NCI-H2081 treated with DMSO at 0.1 percent for 48 hours (cell line): ENCODE results near the gene TPGS2.
"Not testable (repeated sequence)": the region's sequence is repeated elsewhere in the genome, so short reads cannot be mapped to it uniquely, and the experiment has no call there.

Source experiments
- DNase-seq: peaks from one replicate; lab custom pipeline; 2025; lab: John Stamatoyannopoulos, UW

TPGS2 gene

DNA sequence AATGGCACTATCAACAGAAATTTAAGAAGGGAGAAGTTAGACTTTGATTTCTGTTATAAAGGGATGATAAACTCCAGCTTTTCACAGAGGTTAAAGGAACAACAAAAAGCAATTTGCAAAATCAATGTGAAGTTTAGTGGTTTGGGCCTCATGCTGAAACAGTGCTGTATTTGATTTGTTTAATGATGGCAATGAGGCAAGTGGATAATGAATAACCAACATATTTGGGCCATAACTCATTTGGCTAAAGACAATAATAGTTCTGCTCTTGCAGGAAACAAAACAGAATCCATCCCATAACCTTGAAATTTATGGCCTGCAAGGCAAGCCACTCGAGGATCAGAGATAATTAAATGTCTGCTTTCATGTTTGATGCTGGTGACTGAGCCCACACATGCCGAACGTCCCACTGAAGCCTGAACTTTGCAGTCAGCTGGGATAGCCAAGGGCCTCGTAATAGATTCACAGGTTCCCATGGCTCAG is 56.5 kb downstream of the TPGS2 start:
- DNase-seq, result no peak

DNA sequence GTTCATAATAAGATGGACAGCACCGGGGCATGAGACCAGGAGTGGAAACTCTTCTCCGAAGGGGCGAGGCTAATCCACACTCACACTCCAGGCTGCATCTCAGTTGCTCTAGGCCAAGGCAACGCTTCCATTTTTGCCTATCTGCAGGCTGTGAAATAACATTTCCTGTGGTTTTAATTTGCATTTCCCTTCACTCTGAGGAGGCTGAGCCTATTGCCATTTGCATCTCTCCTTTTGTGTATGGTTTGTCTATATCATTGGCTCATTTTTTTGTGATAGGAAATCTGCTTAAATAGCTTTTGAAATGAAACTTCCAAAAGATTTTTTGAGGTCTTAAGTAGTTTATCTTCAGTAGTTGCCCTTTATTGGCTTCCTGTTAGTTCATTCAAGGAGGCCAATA is 57.6 kb downstream of the TPGS2 start:
- no peak for DNase-seq

DNA sequence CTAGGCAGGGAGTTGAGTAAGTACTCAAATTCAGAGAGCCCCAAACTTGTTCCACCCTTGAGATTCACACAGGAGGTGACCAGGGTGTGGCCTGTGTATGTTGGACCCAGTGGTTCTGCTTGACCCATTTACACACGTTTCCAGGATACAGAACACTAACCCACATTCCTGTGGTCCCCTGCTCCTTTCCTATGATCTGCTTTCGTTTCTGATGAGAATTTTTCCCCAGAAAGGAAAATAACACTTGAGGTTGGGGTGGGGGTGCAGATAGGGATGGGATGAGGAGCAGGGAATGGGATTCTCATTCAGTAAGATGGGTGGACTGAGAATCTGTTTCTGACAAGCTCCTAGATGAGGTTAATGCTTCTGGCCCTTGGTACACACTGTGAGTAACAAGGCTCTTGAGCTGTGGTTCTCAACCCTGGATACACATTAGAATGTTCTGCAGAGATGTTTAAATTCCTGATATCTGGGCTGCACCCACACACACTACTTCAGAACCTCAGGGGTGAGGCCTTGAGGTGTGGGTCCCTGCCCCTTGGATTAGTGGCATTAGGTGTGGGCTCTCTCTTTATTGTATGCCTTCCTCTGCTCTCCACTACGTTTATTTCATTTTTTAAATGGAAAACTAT is 58.4 kb downstream of the TPGS2 start:
- DNase-seq, result no peak

DNA sequence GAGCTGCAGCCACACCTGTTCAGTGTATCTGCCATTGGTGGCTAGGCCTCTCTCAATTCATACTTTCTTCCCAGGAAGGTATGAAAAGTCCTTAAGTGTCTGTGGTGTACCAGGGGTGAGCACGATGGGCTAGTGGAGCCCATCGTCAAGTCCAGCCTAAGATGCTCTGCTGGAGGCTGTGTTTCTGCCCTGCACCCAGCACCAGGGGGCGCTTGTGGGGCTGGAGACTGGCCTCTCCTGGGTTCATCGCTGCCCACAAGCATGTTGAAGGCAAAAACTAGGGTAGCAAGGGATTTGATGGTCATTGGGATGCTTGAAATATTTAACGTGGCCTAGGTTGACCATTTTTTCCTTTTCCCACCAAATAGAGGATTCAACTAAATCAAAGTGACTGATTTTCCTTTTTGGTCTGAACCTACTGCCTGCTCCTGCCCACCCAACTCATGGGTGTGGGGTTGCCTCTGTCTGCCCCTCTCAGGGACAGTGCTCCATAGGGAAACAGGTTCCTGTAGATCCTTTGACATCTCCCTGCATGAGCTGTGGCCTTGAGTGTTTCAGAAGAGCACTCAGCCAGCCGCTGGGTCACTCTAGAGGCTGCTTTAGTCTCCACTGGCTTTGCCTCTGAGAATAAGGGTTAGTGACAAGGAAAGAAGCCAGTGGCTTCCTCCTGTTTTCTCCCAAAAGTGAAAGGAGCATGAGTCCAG is 59.0 kb downstream of the TPGS2 start:
- no peak for DNase-seq

DNA sequence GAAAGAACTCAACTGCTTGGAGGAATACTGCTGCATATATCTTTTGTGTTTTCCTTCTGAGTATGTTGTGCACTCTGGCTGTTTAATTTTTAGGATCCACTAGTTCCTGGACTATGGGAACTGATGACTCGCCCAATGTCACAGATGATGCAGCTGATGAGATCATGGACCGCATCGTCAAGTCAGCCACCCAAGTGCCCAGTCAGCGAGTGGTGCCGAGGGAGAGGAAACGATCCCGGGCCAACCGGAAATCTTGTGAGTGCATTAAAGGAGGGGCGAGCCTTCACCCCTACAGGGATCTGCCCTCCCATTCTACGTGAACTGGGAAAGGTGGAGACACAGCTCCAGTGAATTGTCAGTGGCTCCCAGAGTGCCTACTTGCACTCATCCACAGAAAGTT is 59.6 kb downstream of the TPGS2 start:
- no peak for DNase-seq

DNA sequence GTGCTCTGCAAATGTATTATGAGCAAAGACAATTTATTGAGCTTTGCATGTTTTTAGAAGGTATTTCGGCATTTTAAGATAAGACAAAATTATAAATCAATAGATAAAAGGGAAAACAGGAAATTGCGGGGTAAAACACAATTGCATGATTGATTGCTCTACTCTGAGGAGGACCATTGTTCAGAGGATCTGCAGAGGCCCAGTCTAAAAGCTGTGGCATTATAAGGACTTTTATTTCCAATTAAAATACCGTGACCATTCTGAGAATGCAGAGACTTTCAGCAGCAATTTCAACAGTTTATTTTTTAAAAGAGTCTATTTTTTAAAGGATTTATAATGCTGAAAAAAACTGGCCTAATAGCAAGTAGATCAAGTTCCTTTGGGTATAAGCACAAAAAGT is 62.0 kb downstream of the TPGS2 start:
- no peak for DNase-seq

DNA sequence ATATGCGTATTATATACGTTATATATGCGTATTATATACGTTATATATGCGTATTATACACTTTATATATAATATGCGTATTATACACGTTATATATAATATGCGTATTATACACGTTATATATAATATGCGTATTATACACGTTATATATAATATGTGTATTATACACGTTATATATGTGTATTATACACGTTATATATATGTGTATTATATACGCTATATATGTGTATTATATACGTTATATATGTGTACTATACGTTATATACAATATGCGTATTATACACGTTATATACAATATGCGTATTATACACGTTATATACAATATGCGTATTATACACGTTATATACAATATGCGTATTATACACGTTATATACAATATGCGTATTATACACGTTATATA is 65.8 kb downstream of the TPGS2 start:
- not testable (repeated sequence) for DNase-seq

DNA sequence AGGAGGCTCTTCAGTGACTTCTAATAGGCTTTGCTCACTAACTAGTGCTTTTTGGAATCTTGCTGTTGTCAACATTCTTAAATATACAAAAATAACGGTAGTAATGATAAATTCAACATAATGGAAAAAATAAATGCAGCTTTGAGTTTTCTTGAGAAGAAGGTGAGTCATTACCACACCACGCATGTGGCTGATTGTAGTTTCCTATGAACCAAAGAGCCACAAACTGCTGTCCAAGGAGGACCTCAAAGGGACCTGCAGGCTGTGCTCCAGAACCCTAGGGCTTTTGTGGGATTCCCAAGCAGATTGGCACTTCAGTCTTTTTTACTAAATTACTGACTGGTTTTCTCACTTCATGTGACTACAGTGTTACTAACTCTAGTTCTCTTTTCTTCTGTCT is 66.7 kb downstream of the TPGS2 start:
- DNase-seq, result no peak

DNA sequence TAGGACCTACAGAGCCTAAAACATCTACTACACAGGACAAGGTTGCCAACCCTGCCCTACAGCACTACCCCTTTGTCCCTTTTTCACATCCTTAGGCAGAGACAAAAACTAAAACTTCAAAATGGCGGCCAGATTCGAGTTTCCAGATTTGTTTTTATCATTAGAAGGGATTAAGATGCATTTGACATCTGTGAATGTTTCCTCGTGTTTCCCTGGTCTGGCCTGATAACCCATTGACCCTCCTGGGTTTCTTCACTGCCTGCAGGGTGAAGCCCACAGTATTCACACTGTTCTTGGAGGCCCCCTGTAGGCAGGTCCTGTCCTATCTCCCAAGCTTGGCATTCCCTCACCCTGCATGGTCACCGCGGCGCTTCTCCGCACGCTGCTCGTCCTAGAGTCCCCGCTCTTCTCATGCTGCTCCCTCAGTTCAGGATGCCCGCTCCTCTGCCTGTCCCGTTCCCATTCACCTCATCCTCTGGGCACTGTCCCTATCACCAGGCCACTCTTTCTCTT is 67.6 kb downstream of the TPGS2 start:
- no peak for DNase-seq

DNA sequence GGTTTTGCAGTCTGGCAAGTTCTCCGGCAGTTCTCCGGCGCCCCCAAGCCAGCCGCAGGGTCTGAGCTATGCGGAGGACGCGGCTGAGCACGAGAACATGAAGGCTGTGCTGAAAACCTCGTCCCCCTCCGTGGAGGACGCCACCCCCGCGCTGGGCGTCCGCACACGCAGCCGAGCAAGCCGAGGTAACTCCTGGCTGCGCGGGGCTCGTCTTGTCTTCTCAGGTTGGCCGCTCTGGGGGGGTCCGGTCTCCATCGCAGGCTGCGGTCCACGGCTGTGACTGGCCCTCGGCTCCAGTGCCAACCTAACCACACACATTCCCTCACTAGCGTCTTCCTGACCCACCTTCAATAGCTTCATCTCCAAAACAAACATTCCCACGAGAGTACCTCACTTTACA is 68.2 kb downstream of the TPGS2 start:
- DNase-seq, result no peak

DNA sequence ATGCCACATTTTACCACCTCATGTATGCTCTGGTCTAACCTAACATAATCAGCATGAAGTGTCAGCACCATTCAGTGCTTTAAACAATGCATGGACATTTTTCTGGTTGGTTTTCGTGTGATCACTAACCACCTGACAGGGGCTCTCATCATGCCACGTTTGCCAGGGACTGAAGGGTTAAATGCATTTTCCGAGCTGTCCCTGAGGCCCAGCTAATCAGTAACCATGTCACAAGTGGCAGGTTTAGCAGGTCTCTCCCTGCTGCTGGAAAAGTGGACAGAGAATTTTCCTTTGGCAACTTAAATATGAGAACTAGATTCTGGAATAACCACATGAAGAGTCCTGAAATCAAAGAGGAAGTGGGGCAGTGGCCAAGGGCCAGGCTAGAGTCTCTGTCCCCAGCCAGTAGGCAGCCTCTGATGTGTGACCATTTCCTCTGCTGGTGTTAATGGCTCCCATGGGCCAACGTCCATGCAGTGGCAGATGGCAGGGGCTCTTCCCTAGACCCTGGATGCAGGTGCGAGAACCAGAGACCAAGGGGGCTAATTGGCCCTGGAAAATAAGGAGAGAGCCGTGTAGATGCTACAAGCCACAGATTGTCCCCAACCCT is 69.5 kb downstream of the TPGS2 start:
- DNase-seq, result no peak

DNA sequence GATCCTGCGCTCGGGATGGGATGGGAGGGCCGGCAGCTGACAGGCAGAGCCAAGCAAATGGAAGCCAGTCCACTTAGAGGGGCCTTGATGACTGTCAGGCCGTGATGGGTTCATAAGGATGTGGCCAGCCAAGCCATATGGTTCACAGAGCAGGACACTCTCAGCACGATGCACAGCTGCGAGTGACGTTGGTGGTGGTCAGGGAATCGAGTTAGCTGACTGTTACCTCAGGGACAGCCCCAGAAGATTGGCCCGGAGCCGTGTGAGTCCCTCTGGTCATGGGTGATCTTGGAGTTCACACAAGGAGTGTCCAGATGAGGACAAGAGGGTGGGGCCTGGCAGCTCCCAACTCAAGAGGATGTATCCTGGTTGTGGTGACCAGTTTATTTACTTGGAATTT is 70.2 kb downstream of the TPGS2 start:
- no peak for DNase-seq

DNA sequence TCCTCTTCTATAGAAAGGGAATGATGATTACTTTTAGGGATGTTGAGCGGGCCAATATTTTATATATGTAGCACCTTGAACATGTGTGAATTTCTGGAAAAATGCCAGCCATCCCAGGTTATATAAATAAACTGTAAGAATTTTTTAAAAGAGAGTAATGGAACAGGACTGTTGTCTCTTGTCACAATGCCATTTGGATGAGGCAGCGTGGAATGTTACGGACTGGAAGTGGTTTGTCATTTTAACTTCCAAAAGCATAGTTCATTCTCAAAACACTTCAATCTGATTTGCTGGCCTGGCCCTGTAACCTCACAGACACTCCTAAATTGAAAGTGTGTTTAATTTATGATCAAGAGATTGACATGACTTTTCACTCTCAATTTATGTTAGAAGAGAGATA is 70.8 kb downstream of the TPGS2 start:
- no peak for DNase-seq

DNA sequence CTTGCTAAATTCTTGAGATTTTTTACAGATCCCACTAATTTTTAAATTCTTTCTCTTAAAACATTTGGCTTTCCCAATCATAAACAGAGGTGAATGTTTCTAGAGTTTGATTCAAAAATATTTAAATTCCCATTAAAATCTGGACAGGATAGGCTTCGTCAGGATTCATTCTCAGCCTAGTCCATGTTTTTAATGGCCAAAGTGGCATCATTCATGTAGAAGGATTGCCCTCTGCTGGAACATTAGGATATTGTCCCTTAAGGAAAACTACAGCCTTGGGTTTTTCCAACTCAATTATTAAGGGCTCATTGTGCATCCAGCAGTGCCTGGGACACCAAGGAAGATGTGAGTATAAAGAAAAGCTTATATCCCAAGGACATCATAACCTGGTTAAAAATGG is 71.7 kb downstream of the TPGS2 start:
- DNase-seq, result peak; percentile 10

DNA sequence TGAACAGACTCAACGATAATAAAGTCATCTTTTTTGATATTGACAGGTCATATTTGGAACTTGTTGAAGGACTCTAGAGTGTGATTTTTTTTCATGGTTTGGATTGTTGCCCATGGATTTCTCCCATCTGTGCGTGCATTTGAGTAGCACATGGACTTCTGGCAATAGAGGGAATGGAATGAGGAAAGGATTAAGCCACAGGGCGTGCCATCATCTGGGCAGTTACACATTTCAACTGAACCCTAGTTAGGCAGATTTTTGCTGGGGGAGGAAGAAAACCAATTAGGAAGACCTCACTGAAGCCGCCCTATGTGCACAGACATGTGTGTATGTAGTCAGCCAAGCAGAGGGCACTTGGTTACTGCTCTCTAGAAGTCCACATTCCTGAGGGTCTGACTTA is 72.6 kb downstream of the TPGS2 start:
- DNase-seq, result no peak

DNA sequence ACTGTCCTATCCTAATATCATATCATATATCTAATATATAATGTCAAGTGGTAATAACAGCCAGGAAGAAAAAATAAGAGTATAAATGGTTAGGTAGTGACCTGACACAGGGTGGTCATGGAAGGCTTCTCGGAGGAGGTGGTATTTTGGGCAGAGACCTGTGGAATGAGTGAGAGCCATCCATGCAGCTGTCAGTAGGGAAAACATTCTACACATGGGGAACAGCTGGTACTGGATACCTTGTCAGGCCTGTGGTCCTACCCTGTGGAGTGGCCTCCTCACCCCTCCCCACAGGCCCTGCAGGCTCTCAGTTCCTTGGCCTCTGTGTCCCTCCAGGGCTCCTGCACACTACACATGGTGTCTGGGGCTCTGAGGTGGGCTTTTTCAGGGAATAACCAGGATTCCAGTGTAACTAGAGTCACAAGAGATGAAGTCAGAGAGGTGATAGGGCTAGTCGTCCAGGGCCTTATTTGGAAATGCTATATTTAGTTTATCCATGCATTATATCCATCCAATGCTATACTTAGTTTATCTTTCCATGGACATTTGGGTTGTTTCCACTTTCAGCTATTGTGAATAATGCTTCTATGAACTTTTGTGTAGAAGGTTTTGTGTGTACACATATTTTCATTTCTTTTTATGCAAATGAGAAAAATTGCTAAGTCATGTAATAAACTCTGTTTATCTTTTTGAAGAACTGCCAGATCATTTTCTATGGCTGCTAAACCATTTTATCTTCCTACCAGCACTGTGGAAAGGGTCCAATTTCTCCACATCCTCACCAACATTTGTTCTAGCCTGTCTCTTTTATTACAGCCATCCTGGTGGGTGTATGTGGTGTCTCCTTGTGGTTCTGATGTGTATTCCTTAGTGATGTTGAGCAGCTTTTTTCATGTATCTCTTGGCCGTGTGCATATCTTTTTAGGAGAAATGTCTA is 75.6 kb downstream of the TPGS2 start:
- DNase-seq, result no peak

DNA sequence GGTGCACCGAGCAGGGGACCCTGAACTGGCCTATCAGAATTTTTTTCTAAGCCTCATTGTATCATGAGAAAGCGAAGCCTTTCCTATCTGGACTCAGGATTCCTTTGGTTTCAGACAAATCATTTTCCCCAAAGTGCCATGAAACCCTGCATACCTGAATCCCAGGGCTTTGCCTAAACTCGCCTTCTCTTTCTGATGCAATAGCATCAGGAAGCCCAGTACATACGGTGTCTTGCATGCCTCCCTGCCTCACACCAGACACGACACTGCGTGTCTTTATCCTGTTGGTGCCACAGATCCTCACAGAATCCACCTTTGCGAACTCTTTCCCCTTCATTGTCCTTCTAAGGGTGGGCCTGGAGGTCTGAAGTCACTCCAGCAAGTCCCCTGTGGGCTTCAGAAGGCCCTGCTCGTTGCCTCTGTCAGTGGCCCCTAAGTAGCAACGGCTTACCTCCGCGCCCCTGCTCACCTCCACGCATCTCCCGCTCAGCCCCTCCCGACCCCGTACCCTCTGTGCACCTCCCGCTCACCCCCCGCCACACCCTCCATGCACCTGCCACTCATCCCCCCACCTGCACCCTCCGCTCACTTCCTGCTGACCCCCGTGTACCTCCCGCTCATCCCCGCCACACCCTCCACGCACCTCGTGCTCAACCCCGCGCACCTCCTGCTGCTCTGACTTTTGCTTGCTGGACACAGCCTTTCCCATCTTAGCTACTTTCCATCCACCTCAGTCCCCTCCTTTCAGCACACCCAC is 83.4 kb downstream of the TPGS2 start:
- DNase-seq, result no peak

DNA sequence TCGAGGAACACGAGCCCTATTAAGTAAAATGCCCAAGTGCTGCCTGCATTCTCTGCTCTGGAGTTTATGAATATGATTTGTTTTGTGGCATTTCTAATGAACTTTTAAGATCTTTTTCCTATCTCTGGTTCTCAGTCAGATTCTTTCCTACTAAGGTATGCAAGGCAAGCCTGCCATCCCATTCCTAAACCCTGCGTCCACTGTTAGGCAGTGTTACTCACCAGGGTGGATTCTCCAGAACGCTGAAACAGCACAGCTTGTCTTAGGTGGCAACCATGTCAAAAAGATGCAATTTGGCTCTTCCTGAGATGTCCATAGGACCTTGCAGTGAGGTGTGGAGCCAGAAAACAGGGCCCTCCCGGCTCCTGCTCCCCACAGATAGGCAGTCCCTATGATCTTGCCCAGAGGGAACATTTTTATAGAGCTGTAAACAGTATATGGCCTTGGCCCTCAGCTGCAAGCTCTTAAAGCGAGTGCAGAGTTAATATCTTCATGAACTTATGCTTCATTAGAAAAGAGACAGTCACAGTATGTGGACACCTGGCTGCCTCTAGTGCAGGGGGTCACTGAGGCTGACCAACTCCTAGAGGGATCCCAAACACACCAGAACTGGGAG is 84.4 kb downstream of the TPGS2 start:
- no peak for DNase-seq
